RWPE2 (cell line): ENCODE results near the gene SLC2A6.
A peak's percentile ranks its signal among the peaks of the same experiment; 100 is the strongest.

Source experiments
- ATAC-seq: fragments of 200-7000 bp; cut with Tn5 transposase; 3 replicates; pipeline ENCODE4 v1.9.1; 2021; ENCODE audit warnings: low read depth
- DNase-seq: peaks from one replicate; pipeline ENCODE4 v3.0.0-alpha.2; 2020; ENCODE audit warnings: low spot score
- H3K27ac ChIP-seq: fragments of 450-650 bp; 2 replicates; pipeline ENCODE4 v1.5.1; 2017; ENCODE audit warnings: mild to moderate bottlenecking; ENCODE audit not compliant: poor library complexity, severe bottlenecking
- H3K27me3 ChIP-seq: fragments of 250-450 bp; sonication (Bioruptor Pico); 2 replicates; pipeline ENCODE4 v1.5.1; 2021; ENCODE audit warnings: mild to moderate bottlenecking, moderate library complexity; ENCODE audit not compliant: insufficient read depth, poor library complexity, severe bottlenecking
- H3K36me3 ChIP-seq: fragments of 250-450 bp; sonication (Bioruptor Pico); 2 replicates; pipeline ENCODE4 v1.5.1; 2020; ENCODE audit warnings: low read depth, mild to moderate bottlenecking, moderate library complexity
- H3K4me1 ChIP-seq: fragments of 250-450 bp; sonication (Bioruptor Pico); 2 replicates; pipeline ENCODE4 v1.5.1; 2021; ENCODE audit warnings: mild to moderate bottlenecking, moderate library complexity; ENCODE audit not compliant: insufficient read depth, poor library complexity, severe bottlenecking
- H3K4me3 ChIP-seq: fragments of 250-450 bp; sonication (Bioruptor Pico); 2 replicates; pipeline ENCODE4 v1.5.1; 2021; ENCODE audit warnings: mild to moderate bottlenecking, moderate library complexity; ENCODE audit not compliant: severe bottlenecking
- H3K9me3 ChIP-seq: fragments of 250-450 bp; sonication (Bioruptor Pico); 2 replicates; pipeline ENCODE4 v1.5.1; 2021; ENCODE audit warnings: mild to moderate bottlenecking, moderate library complexity; ENCODE audit not compliant: severe bottlenecking
- TF ChIP-seq, protein P1 (sequence below): fragments of 450-650 bp; IDR thresholded peaks from one replicate; pipeline ENCODE4 v1.5.1; 2017; ENCODE audit warnings: mild to moderate bottlenecking, moderate library complexity; ENCODE audit not compliant: poor library complexity, severe bottlenecking

SLC2A6 gene

DNA sequence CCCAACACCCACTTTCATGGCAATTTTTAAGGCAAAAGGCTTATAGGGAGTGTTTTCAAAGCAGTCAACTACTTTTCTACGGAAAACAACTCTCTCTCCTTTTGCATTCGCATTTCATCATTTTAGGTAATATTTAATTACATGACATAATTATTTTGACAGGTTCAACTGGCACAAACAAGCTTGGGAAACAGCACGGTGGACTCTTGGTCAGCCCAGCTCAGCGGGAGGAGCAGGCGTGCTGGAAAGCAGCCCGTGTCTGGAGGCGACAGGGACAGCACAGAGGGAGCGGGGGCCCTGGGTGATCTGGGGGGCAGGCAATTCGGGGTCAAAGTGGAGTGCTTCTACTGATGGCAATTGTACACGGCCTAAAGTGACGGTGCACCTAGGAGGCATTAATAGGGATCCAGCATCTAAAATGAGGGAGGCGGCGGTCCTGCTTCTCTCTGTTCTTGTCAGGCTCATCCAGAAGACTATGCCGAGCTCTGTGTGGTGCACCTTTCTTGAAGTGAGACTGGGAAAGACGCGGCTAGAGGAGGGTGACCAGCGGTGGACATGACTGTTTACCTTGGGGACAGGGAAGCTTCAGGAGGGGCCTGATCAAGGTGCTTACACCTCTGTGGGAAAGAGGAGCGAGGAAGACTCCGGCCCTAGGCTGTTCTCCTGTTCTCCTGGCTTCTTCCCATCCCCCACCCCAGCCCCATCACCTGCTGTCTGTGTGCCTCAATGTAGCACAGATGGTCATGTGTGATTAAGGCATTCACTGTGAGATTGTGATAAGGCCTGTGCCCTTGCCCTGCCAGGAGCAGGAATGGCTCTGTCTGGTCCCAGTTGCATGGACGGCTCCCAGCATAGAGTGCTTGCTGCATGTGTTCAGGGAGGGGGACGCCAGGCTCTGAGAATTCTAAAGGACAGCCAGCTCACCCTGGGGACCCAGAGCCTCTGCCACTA, 42.5 kb upstream of the SLC2A6 start:
- H3K4me3 ChIP-seq, result no peak overlapping the region
- TF ChIP-seq, protein P1, sequence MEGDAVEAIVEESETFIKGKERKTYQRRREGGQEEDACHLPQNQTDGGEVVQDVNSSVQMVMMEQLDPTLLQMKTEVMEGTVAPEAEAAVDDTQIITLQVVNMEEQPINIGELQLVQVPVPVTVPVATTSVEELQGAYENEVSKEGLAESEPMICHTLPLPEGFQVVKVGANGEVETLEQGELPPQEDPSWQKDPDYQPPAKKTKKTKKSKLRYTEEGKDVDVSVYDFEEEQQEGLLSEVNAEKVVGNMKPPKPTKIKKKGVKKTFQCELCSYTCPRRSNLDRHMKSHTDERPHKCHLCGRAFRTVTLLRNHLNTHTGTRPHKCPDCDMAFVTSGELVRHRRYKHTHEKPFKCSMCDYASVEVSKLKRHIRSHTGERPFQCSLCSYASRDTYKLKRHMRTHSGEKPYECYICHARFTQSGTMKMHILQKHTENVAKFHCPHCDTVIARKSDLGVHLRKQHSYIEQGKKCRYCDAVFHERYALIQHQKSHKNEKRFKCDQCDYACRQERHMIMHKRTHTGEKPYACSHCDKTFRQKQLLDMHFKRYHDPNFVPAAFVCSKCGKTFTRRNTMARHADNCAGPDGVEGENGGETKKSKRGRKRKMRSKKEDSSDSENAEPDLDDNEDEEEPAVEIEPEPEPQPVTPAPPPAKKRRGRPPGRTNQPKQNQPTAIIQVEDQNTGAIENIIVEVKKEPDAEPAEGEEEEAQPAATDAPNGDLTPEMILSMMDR, result no peak
- H3K27me3 ChIP-seq, result peaks cover 10% of the 10 kb centered on the region
- no peaks in the 10 kb centered on the region for H3K4me1 ChIP-seq
- no peak for DNase-seq
- ATAC-seq, result no peak
- no peaks in the 10 kb centered on the region for H3K9me3 ChIP-seq
- no peak overlapping the region for H3K27ac ChIP-seq
- no peaks in the 10 kb centered on the region for H3K36me3 ChIP-seq

DNA sequence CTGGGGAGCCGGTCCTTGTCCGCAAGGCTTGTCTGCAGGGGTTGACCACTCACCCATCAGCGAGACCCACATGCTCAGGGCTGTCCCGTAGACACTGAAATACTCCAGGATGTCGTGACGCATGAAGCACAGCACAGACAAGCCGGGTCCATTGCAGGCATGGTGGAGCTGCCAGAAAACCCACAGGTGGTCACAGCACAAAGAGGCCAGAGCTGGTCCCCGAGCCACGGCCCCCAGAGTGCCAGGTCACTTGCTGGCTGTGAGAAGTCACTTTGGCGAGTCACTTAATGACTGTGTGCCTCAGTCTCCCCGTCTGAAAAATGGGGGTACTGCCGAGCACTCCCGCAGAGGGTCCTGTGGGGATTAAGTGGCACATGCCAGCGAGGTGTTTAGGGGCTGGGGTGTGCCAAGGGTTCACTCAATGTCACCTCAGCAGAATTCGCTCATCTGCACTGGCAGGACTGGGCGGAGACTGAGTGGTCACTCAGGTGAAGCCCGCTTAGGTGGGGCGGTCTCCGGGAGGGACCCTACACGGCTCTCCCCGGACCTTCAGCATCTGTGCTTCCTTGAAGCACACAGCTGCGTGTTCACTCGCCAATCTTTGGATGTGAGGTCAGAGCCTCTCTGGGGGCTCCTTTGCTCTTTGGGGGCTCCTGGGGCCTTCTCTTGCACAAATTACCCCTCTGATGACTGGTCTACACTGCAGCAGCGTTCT, 41.4 kb upstream of the SLC2A6 start:
- H3K27ac ChIP-seq, result no peak overlapping the region
- DNase-seq (no peak), ATAC-seq (no peak)
- no peaks in the 10 kb centered on the region for H3K27me3 ChIP-seq
- no peak overlapping the region for H3K4me3 ChIP-seq
- no peaks in the 10 kb centered on the region for H3K4me1 ChIP-seq
- H3K36me3 ChIP-seq, result no peaks in the 10 kb centered on the region
- H3K9me3 ChIP-seq, result no peaks in the 10 kb centered on the region
- TF ChIP-seq, protein P1, result no peak

DNA sequence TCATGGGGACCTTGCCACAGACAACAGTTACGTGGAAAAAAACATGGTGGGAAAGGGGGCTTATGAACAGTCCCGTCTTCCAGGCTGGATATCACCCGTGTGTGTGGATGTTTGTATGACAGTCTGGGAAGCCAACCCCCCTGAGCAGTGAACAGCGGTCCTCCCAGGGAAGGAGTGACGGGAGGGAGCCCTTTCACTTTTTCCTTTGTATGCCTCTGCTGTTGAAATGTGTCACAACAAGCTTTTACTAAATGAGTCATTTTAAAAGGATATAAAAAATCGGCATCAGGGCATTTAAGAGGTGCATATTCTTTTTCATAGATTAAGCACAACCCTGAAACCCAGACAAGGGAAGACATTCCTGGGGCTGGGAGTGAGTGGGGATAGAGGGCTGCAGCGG, 40.8 kb upstream of the SLC2A6 start:
- DNase-seq, result no peak
- TF ChIP-seq, protein P1, result no peak
- H3K4me3 ChIP-seq, result no peak overlapping the region
- peak; percentile 16; the same call in 2 of the 3 replicates for ATAC-seq
- no peaks in the 10 kb centered on the region for H3K27me3 ChIP-seq
- H3K4me1 ChIP-seq, result no peaks in the 10 kb centered on the region
- no peaks in the 10 kb centered on the region for H3K9me3 ChIP-seq
- no peak overlapping the region for H3K27ac ChIP-seq
- no peaks in the 10 kb centered on the region for H3K36me3 ChIP-seq

DNA sequence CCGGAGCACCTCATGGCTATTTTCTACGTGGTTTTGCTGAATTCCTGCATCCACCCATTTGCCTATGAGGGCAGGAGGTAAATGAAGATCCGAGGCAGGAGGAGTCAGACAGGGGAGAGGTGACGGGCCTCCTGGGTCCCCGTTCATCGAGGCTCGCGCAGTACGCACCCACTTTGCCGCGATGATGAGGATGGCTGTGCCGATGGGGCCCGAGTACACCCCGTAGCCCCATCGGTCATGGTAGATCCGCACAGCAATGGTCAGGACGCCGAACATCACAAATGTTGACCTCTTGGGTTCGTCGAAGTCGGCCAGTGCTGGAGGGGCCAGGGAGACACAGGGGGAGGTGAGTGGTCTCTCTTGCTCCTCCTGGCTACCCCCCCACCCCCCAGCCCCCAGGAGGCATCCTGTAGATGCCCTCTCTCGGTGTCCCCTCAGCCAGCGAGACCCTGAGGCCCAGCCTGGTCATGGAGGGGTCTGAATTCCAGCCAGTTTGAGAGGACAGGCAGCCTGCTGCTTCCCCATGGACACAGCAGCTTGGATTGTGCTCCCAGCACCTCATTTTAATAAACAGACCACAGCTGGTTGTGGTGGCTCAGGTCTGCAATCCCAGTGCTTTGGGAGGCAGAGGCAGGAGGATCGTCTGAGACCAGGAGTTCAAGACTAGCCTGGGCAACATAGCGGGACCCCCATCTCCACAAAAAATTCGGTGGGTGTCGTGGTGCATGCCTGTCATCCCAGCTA, 40.0 kb upstream of the SLC2A6 start:
- no peak for ATAC-seq
- Histone ChIP-seq H3K27ac (no peak overlapping the region), H3K27me3 (no peaks in the 10 kb centered on the region), H3K4me1 (no peaks in the 10 kb centered on the region), H3K9me3 (no peaks in the 10 kb centered on the region), H3K36me3 (no peaks in the 10 kb centered on the region), H3K4me3 (no peak overlapping the region)
- DNase-seq, result no peak
- TF ChIP-seq, protein P1, result no peak
